Stomach (tissue), 4 donors: ENCODE results near the gene C10orf105.

Experiments used
- POLR2AphosphoS5 ChIP-seq, 3 donors: sonication (generic); formaldehyde crosslinking; IDR thresholded peaks; one replicate each; pipeline ENCODE4 v1.6.1; 2016; ENCODE audit warnings: antibody characterized with exemption in 3 of 3
- TF ChIP-seq, protein P1 (sequence below), 7 experiments: fragments of 450-650 bp in 4 of 7; fragments of 200-600 bp in 3 of 7; sonication (generic) in 3 of 7; IDR thresholded peaks; one replicate each; pipeline ENCODE4 v1.5.1; 2016 to 2019; ENCODE audit warnings: antibody characterized with exemption in 7 of 7, control low read depth in 2 of 7, mild to moderate bottlenecking in 1 of 7

DNA sequence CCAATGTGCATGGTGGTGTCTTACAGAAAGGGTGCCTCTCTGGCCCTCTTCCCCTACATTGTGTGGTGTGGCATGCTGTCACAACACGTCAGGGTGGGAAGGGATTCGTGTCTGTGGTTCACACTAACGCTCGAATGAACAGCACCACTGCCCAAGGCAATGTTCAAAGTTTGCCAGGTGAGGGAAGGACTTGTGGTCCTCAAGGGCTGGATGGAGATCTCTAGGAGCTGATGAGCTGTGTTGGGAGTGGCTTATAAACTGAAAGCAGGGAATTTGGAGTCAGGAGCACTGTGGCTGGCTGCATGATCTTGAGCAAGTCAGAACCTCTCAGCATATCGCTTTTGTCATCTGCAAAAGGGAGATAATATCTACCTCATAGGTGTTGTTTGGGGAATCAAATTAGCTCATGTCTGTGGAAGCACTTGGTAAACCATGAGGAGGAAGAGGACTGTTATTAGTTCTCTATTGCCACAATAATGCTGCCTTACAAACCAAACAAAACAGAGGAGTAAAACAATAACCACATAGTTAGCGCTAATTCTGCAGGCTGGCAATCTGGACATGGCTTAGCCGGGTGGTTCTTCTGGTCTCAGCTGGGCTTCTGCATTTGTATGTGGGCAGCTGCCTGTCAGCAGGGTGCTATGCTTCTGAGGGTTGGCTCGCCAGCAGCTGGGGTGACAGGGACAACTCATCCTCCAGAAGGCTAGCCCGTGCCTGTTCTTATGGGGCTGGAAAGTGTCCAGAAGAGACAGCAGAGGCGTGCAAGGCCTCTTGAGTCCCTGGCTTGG, 22.9 kb upstream of the C10orf105 start:
- TF ChIP-seq, protein P1, sequence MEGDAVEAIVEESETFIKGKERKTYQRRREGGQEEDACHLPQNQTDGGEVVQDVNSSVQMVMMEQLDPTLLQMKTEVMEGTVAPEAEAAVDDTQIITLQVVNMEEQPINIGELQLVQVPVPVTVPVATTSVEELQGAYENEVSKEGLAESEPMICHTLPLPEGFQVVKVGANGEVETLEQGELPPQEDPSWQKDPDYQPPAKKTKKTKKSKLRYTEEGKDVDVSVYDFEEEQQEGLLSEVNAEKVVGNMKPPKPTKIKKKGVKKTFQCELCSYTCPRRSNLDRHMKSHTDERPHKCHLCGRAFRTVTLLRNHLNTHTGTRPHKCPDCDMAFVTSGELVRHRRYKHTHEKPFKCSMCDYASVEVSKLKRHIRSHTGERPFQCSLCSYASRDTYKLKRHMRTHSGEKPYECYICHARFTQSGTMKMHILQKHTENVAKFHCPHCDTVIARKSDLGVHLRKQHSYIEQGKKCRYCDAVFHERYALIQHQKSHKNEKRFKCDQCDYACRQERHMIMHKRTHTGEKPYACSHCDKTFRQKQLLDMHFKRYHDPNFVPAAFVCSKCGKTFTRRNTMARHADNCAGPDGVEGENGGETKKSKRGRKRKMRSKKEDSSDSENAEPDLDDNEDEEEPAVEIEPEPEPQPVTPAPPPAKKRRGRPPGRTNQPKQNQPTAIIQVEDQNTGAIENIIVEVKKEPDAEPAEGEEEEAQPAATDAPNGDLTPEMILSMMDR (IDR thresholded peaks at IDR 0.05), result no peak
- no peak for TF ChIP-seq POLR2AphosphoS5 (IDR thresholded peaks at IDR 0.05)
